ENCODE measurements around the gene NR1I3.

NR1I3 gene

DNA sequence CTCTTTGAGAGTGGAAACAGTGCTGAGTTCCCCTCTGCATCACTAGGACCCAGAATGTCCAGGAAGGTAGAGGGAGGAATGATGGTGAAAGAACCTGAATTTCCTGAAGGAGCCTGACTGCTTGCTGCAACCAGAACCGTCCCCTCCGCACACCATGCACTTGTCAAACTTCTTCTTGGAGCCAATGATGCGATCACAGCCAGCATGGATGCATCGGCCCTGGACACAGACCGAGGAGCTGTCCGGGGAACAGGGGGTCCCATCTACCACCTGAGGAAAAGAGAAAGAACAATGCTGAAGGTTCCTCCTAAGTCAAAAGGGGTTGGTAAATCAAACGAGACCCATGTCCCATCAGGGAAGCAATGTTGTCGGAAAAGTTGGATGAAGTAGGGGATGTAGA lies 46.0 kb downstream of the NR1I3 start:
- TF ChIP-seq, protein P1, sequence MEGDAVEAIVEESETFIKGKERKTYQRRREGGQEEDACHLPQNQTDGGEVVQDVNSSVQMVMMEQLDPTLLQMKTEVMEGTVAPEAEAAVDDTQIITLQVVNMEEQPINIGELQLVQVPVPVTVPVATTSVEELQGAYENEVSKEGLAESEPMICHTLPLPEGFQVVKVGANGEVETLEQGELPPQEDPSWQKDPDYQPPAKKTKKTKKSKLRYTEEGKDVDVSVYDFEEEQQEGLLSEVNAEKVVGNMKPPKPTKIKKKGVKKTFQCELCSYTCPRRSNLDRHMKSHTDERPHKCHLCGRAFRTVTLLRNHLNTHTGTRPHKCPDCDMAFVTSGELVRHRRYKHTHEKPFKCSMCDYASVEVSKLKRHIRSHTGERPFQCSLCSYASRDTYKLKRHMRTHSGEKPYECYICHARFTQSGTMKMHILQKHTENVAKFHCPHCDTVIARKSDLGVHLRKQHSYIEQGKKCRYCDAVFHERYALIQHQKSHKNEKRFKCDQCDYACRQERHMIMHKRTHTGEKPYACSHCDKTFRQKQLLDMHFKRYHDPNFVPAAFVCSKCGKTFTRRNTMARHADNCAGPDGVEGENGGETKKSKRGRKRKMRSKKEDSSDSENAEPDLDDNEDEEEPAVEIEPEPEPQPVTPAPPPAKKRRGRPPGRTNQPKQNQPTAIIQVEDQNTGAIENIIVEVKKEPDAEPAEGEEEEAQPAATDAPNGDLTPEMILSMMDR (IDR thresholded peaks at IDR 0.05; ENCODE audit: low read length) = no peak
- no peak for TF ChIP-seq EZH2 (IDR thresholded peaks at IDR 0.05; ENCODE audit: borderline replicate concordance, low read length)
- Histone ChIP-seq H3K9ac (ENCODE audit: low read length) (no peak overlapping the region), H3K4me1 (ENCODE audit: insufficient read depth, low read length, severe bottlenecking) (peaks cover 11% of the 10 kb centered on the region), H2AFZ (ENCODE audit: low read length) (no peak overlapping the region), H3K4me2 (ENCODE audit: low read length) (no peak overlapping the region), H3K79me2 (ENCODE audit: insufficient read depth, low read length) (no peaks in the 10 kb centered on the region), H3K9me3 (ENCODE audit: low read length) (no peaks in the 10 kb centered on the region), H3K36me3 (ENCODE audit: insufficient read depth, low read length) (no peaks in the 10 kb centered on the region), H4K20me1 (ENCODE audit: insufficient read depth, low read length) (no peaks in the 10 kb centered on the region), H3K27me3 (ENCODE audit: insufficient read depth, low read length) (no peaks in the 10 kb centered on the region), H3K4me3 (ENCODE audit: low read depth, low read length, poor library complexity, severe bottlenecking) (no peak overlapping the region), H3F3A (ENCODE audit: insufficient read depth, low read length) (no peaks in the 10 kb centered on the region), H3K9me2 (ENCODE audit: low read depth, low read length) (no peaks in the 10 kb centered on the region), H3K27ac (ENCODE audit: low read depth, low read length, poor library complexity, severe bottlenecking) (no peak overlapping the region)

DNA sequence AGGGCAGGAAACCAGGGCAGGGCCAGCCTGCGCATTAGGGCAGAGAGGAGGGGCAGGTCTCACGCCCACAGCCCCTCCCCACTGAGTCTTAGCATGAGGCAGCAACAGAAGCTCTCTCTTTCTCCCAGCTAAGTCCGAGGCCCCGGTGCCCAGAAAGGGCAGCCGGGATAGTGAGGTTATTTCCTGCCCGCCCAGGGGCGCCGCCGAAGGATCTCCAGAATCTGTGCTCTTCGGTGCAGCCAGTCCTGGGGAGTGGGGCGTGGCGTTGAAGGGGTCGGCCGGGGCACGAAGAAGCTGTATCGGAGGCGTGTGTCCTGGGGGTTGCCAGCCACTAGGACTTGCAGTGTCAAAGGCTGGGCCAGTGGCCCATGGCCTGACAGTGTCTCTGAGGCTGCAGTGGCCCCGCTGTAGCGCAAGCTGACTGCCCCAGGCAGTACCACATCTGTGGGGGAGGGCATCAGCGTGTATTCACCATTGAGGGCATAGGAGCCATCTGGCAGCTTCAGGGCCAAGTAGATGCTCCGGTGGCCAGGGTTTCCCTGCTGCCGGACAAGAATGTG lies 47.0 kb downstream of the NR1I3 start:
- no peak overlapping the region for H3K27ac ChIP-seq (ENCODE audit: low read depth, low read length, poor library complexity, severe bottlenecking)
- H3K4me3 ChIP-seq (ENCODE audit: low read depth, low read length, poor library complexity, severe bottlenecking) = no peak overlapping the region
- peaks cover 20% of the 10 kb centered on the region for H3K4me1 ChIP-seq (ENCODE audit: insufficient read depth, low read length, severe bottlenecking)
- H3K27me3 ChIP-seq (ENCODE audit: insufficient read depth, low read length) = no peaks in the 10 kb centered on the region
- no peaks in the 10 kb centered on the region for H3K9me2 ChIP-seq (ENCODE audit: low read depth, low read length)
- H3K9ac ChIP-seq (ENCODE audit: low read length) = no peak overlapping the region
- H3F3A ChIP-seq (ENCODE audit: insufficient read depth, low read length) = 0 out of 2 replicates have a peak, but pooled peaks cover 3% of the 10 kb centered on the region
- no peak overlapping the region for H2AFZ ChIP-seq (ENCODE audit: low read length)
- H3K79me2 ChIP-seq (ENCODE audit: insufficient read depth, low read length) = no peaks in the 10 kb centered on the region
- H3K9me3 ChIP-seq (ENCODE audit: low read length) = no peaks in the 10 kb centered on the region
- no peaks in the 10 kb centered on the region for H3K36me3 ChIP-seq (ENCODE audit: insufficient read depth, low read length)
- no peaks in the 10 kb centered on the region for H4K20me1 ChIP-seq (ENCODE audit: insufficient read depth, low read length)
- H3K4me2 ChIP-seq (ENCODE audit: low read length) = no peak overlapping the region
- TF ChIP-seq, protein P1 (IDR thresholded peaks at IDR 0.05; ENCODE audit: low read length) = no peak
- no peak for TF ChIP-seq EZH2 (IDR thresholded peaks at IDR 0.05; ENCODE audit: borderline replicate concordance, low read length)

DNA sequence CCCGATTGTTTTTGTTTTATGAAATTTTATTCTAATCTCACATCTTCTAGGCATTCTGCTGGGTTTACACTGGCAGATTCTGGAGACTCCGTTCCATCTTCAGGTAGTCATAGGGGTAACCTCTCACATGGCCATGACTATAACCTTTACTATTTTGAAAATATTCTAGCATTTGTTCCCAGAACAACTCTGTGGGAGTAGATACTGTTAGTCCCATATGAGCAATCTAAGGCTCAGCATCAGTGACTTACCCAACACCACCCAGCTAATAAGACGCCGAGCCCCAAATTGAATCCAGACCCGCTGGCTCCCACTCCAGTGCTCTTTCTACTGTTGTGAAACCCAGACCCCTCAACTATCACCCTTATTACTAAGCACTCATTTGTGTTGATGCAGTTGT lies 49.0 kb downstream of the NR1I3 start:
- H2AFZ ChIP-seq (ENCODE audit: low read length) = no peak overlapping the region
- TF ChIP-seq, protein P1 (IDR thresholded peaks at IDR 0.05; ENCODE audit: low read length) = no peak
- no peak for TF ChIP-seq EZH2 (IDR thresholded peaks at IDR 0.05; ENCODE audit: borderline replicate concordance, low read length)
- H3K4me1 ChIP-seq (ENCODE audit: insufficient read depth, low read length, severe bottlenecking) = peaks cover 35% of the 10 kb centered on the region
- H3K4me2 ChIP-seq (ENCODE audit: low read length) = no peak overlapping the region
- no peaks in the 10 kb centered on the region for H3K9me2 ChIP-seq (ENCODE audit: low read depth, low read length)
- no peak overlapping the region for H3K4me3 ChIP-seq (ENCODE audit: low read depth, low read length, poor library complexity, severe bottlenecking)
- H3K27ac ChIP-seq (ENCODE audit: low read depth, low read length, poor library complexity, severe bottlenecking) = no peak overlapping the region
- H3K79me2 ChIP-seq (ENCODE audit: insufficient read depth, low read length) = no peaks in the 10 kb centered on the region
- no peaks in the 10 kb centered on the region for H4K20me1 ChIP-seq (ENCODE audit: insufficient read depth, low read length)
- H3K9ac ChIP-seq (ENCODE audit: low read length) = no peak overlapping the region
- no peaks in the 10 kb centered on the region for H3K9me3 ChIP-seq (ENCODE audit: low read length)
- no peaks in the 10 kb centered on the region for H3K36me3 ChIP-seq (ENCODE audit: insufficient read depth, low read length)
- 0 out of 2 replicates have a peak, but pooled peaks cover 4% of the 10 kb centered on the region for H3F3A ChIP-seq (ENCODE audit: insufficient read depth, low read length)
- H3K27me3 ChIP-seq (ENCODE audit: insufficient read depth, low read length) = no peaks in the 10 kb centered on the region
